H1 (cell line): ENCODE measurements around the gene PAEP. TPM values are rescaled to one million over a fixed set of nuclear protein-coding genes. Genes with fewer than 3 reads are reported as not detected.

Experiments
- CTCF ChIA-PET: fragments of 300-600 bp; sonication (Branson Sonifier 250); formaldehyde crosslinking; loops from one replicate; lab custom pipeline; 2021; ENCODE audit not compliant: partially characterized antibody; lab: Charles Lee
- POLR2A ChIA-PET: fragments of 300-600 bp; sonication (Branson Sonifier 250); formaldehyde crosslinking; loops from one replicate; lab custom pipeline; 2021; ENCODE audit warnings: inconsistent platforms; ENCODE audit not compliant: partially characterized antibody; lab: Charles Lee
- DNase-seq, 2 experiments: peaks; one replicate each; pipeline versions ENCODE4 v3.0.0 to v3.0.0-alpha.2; 2010 to 2022; ENCODE audit warnings: low spot score in 2 of 2, low read depth in 1 of 2, mixed read lengths in 1 of 2
- FAIRE-seq: peaks from 2 replicates; lab custom pipeline; 2011; peaks lifted over from hg19 to GRCh38; lab: Jason Lieb, UNC
- H2AFZ ChIP-seq: 2 replicates; pipeline ENCODE4 v1.8.1; 2012; ENCODE audit warnings: low read length, inconsistent platforms
- H2AK5ac ChIP-seq: 2 replicates; pipeline ENCODE4 v1.6.1; 2013; ENCODE audit warnings: low read depth, low read length
- H2BK120ac ChIP-seq: replicated peaks from 2 replicates; pipeline ENCODE3; 2013; ENCODE audit warnings: low read depth, low read length, inconsistent platforms
- H2BK12ac ChIP-seq: 2 replicates; pipeline ENCODE4 v1.6.1; 2013; ENCODE audit warnings: low read depth, low read length
- H2BK15ac ChIP-seq: 2 replicates; pipeline ENCODE4 v1.6.1; 2013; ENCODE audit warnings: low read length
- H2BK20ac ChIP-seq: 2 replicates; pipeline ENCODE4 v1.6.1; 2013; ENCODE audit warnings: low read length
- H2BK5ac ChIP-seq: 2 replicates; pipeline ENCODE4 v1.6.1; 2013; ENCODE audit warnings: low read depth, low read length
- H3K14ac ChIP-seq: 2 replicates; pipeline ENCODE4 v1.6.1; 2013; ENCODE audit warnings: inconsistent platforms; ENCODE audit not compliant: insufficient read length
- H3K18ac ChIP-seq: 2 replicates; pipeline ENCODE4 v1.6.1; 2013; ENCODE audit warnings: low read length; ENCODE audit errors: extremely low read depth
- H3K23ac ChIP-seq: 2 replicates; pipeline ENCODE4 v1.6.1; 2013; ENCODE audit warnings: inconsistent platforms; ENCODE audit not compliant: insufficient read length
- H3K23me2 ChIP-seq: 2 replicates; pipeline ENCODE4 v1.6.1; 2013; ENCODE audit warnings: low read depth, low read length
- H3K27ac ChIP-seq: 2 replicates; pipeline ENCODE4 v1.6.1; 2011; ENCODE audit warnings: low read depth, low read length, inconsistent platforms
- H3K27me3 ChIP-seq, 4 experiments: replicated peaks in 1 of 4; 1 replicate in 1 of 4; 2 replicates in 3 of 4; pipeline versions ENCODE4 v1.6.1 to v1.8.1; 2011 to 2013; ENCODE audit warnings: low read length in 3 of 4, mild to moderate bottlenecking in 3 of 4, inconsistent platforms in 2 of 4, mixed read lengths in 2 of 4, moderate library complexity in 1 of 4; ENCODE audit not compliant: control insufficient read depth in 3 of 4, insufficient read depth in 3 of 4; ENCODE audit errors: extremely low read depth in 1 of 4
- H3K36me3 ChIP-seq, 4 experiments: 2 replicates each; pipeline versions ENCODE4 v1.6.1 to v1.8.1; 2011 to 2013; ENCODE audit warnings: mild to moderate bottlenecking in 4 of 4, low read length in 3 of 4, moderate library complexity in 2 of 4, control low read depth in 1 of 4, inconsistent platforms in 1 of 4; ENCODE audit not compliant: insufficient read depth in 4 of 4, control insufficient read depth in 2 of 4
- H3K4ac ChIP-seq: replicated peaks from 2 replicates; pipeline ENCODE3; 2013; ENCODE audit warnings: low read length, low read depth, mixed read lengths, inconsistent platforms; ENCODE audit not compliant: insufficient read length
- H3K4me1 ChIP-seq, 4 experiments: replicated peaks in 1 of 4; 1 replicate in 1 of 4; 2 replicates in 3 of 4; pipeline versions ENCODE4 v1.6.1 to v1.8.1; 2011 to 2013; ENCODE audit warnings: low read length in 3 of 4, inconsistent platforms in 2 of 4, mixed read lengths in 1 of 4; ENCODE audit not compliant: insufficient read depth in 4 of 4, control insufficient read depth in 3 of 4
- H3K4me2 ChIP-seq, 2 experiments: 2 replicates each; pipeline versions ENCODE4 v1.6.1 to v1.8.1; 2011 to 2013; ENCODE audit warnings: low read depth in 2 of 2, low read length in 2 of 2, control low read depth in 1 of 2, inconsistent platforms in 1 of 2, mild to moderate bottlenecking in 1 of 2; ENCODE audit not compliant: insufficient read depth in 1 of 2
- H3K4me3 ChIP-seq, 4 experiments: fragments of 200-600, 300-600 bp in 1 of 4; sonication (generic), shearing (Covaris generic), sonication (Bioruptor Twin) in 1 of 4; 2 replicates each; pipeline versions ENCODE4 v1.5.1 to v1.8.1; 2011 to 2016; ENCODE audit warnings: low read length in 4 of 4, low read depth in 3 of 4, control low read depth in 2 of 4, inconsistent platforms in 2 of 4, mild to moderate bottlenecking in 2 of 4, mixed read lengths in 1 of 4, moderate library complexity in 1 of 4; ENCODE audit not compliant: insufficient read depth in 2 of 4; ENCODE audit errors: extremely low read depth in 1 of 4
- H3K56ac ChIP-seq: replicated peaks from 2 replicates; pipeline ENCODE3; 2013; ENCODE audit warnings: low read depth, mild to moderate bottlenecking, mixed read lengths, low read length, inconsistent platforms; ENCODE audit not compliant: insufficient read length
- H3K79me1 ChIP-seq: 2 replicates; pipeline ENCODE4 v1.6.1; 2013; ENCODE audit warnings: low read depth, low read length, control low read depth
- H3K79me2 ChIP-seq, 2 experiments: 2 replicates each; pipeline versions ENCODE4 v1.6.1 to v1.8.1; 2012 to 2013; ENCODE audit warnings: low read length in 2 of 2, mild to moderate bottlenecking in 2 of 2, inconsistent platforms in 1 of 2; ENCODE audit not compliant: insufficient read depth in 2 of 2, control insufficient read depth in 1 of 2
- H3K9ac ChIP-seq, 4 experiments: replicated peaks in 1 of 4; 1 replicate in 1 of 4; 2 replicates in 3 of 4; pipeline versions ENCODE4 v1.6.1 to v1.8.1; 2011 to 2013; ENCODE audit warnings: low read depth in 3 of 4, low read length in 3 of 4, control low read depth in 2 of 4, mild to moderate bottlenecking in 2 of 4, moderate library complexity in 2 of 4, inconsistent platforms in 1 of 4; ENCODE audit errors: extremely low read depth in 1 of 4
- H3K9me3 ChIP-seq, 2 experiments: 2 replicates each; pipeline versions ENCODE4 v1.6.1 to v1.8.1; 2012 to 2013; ENCODE audit warnings: mild to moderate bottlenecking in 2 of 2, moderate library complexity in 2 of 2, control low read depth in 1 of 2, inconsistent platforms in 1 of 2, low read depth in 1 of 2, low read length in 1 of 2, mixed read lengths in 1 of 2; ENCODE audit not compliant: insufficient read depth in 2 of 2
- H4K20me1 ChIP-seq, 2 experiments: replicated peaks in 1 of 2; 2 replicates each; pipeline versions ENCODE3 to v1.8.1; 2011 to 2013; ENCODE audit warnings: inconsistent platforms in 2 of 2, low read length in 2 of 2, mild to moderate bottlenecking in 1 of 2; ENCODE audit not compliant: insufficient read depth in 2 of 2, control insufficient read depth in 1 of 2
- H4K5ac ChIP-seq: 2 replicates; pipeline ENCODE4 v1.6.1; 2013; ENCODE audit warnings: low read length, low read depth, mixed read lengths, inconsistent platforms; ENCODE audit not compliant: insufficient read length
- H4K8ac ChIP-seq: 2 replicates; pipeline ENCODE4 v1.8.0; 2013; ENCODE audit warnings: mild to moderate bottlenecking, moderate library complexity, low read length, inconsistent platforms; ENCODE audit not compliant: insufficient read depth; ENCODE audit errors: extremely low read depth
- H4K91ac ChIP-seq: replicated peaks from 2 replicates; pipeline ENCODE3; 2013; ENCODE audit warnings: low read length, mixed read lengths, inconsistent platforms; ENCODE audit not compliant: insufficient read length
- BACH1 ChIP-seq: IDR thresholded peaks from 2 replicates; pipeline ENCODE4 v1.6.1; 2012; ENCODE audit warnings: low read length, improper control_type of control experiment
- CEBPB ChIP-seq: IDR thresholded peaks from 2 replicates; pipeline ENCODE4 v1.6.1; 2012; ENCODE audit warnings: low read depth, low read length
- RXRA ChIP-seq: IDR thresholded peaks from 2 replicates; pipeline ENCODE4 v1.6.1; 2011; ENCODE audit warnings: low read depth, mild to moderate bottlenecking, low read length, moderate library complexity; ENCODE audit not compliant: insufficient read depth
- ZNF274 ChIP-seq: IDR thresholded peaks from 2 replicates; pipeline ENCODE4 v1.7.0; 2012; ENCODE audit warnings: low read length, borderline replicate concordance; ENCODE audit errors: extremely low read depth
- WGBS, 2 experiments: shearing (Covaris generic) in 1 of 2; methylation state at CpG; one replicate each; pipeline versions ENCODE4 v1.1.6 to v1.1.7; 2013 to 2015; ENCODE audit warnings: low lambda C conversion rate in 2 of 2, mixed read lengths in 2 of 2, inconsistent platforms in 1 of 2, low coverage in 1 of 2, missing lambda C conversion rate in 1 of 2; ENCODE audit not compliant: insufficient replicate concordance in 2 of 2, insufficient coverage in 1 of 2, insufficient read length in 1 of 2; ENCODE audit errors: extremely low coverage in 1 of 2, missing lambda C conversion rate in 1 of 2; 5-methylcytosine and 5-hydroxymethylcytosine counted together
- polyA plus RNA-seq, 7 experiments: library from polyadenylated mRNA; depleted of rRNA in 3 of 7; stranded (reverse) in 5 of 7; unstranded in 2 of 7; fragments of >200 nt in 5 of 7; fragments of 200-250 nt in 2 of 7; gene quantifications; 1 replicate in 5 of 7; 2 replicates in 1 of 7; 4 replicates in 1 of 7; pipeline versions ENCODE4 v1.2.1 to v1.2.3, GENCODE V29; 2011 to 2013; ENCODE audit warnings: missing spikeins in 2 of 7, mixed read lengths in 2 of 7
- total RNA-seq: library from RNA; stranded (reverse); fragmentation: NEBNext Ultra II Directional; extraction: Animal tissue kit (Norgen Biotek cat#: 25700); gene quantifications from 2 replicates; pipeline ENCODE4 v1.2.1, GENCODE V29; 2021

PAEP gene
- total and polyA plus RNA-seq, 2 of the 8 experiments (the other 6 are each of a cell fraction or from before 2014, with no cell fraction given), result not detected

DNA sequence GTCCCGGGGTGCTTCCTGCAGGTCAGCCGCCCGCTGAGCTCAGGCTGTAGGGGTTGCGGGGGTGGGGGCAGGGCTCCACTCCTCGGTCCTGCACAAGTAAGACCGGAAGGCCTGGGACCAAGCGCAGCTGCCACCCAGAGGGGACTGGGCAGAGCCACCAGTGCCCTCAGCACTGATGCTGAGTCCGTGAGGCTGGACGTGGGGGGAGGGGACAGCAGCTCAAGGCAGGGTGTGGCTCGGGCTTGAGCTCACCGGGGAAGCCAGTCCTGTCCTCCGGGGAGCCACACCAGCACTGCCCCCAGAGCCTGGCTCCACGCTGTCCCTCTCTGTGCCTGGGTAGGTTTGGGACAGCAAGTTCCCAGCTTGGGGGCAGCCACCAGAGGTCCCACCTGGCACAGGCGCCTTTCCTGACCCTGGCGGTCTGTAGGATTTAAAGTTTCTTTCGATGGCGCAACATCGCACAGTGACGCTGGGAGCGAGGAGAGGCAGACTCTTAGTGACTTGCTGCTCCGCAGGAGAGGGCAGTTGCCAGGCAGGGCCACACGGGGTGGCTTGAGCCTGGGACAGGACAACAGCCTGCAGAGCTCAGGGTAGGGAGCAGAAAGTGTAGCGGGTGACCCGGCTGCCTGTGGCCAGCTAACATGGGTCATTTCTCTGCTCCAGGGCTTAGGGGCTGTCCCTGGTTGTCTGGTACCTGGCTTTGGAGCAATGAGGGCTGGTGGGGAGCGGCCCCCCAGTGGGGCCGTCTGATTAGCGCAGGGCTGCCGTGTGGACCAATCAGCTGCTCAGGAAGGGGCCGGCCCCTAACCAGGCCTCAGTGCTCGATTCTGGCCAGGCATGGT, 34.6 kb upstream of the PAEP start:
- no peaks in the 10 kb centered on the region for H3K9me3 ChIP-seq
- peak overlapping the region; percentile 95; the same call in 1 of the 2 replicates for H2BK20ac ChIP-seq
- ChIA-PET POLR2A (interaction anchor here (1.1 to 1.2 kb wide), 2 partner anchors 12 to 20 kb away, joined by 3 read pairs; no protein-coding TSS in a partner anchor), CTCF (interaction anchor here (1.1 to 1.9 kb wide), 8 partner anchors 9 to 301 kb away, joined by 3 to 8 read pairs (median 4); no protein-coding TSS in a partner anchor)
- H3K56ac ChIP-seq, result no peak overlapping the region
- peak overlapping the region; percentile 59 for H4K91ac ChIP-seq
- H4K5ac ChIP-seq, result no peak overlapping the region
- peak overlapping the region; percentile 39; the same call in 1 of the 2 replicates for H2AK5ac ChIP-seq
- no peak overlapping the region for H3K27ac ChIP-seq
- peak overlapping the region; percentile 87 for H3K18ac ChIP-seq
- no peaks in the 10 kb centered on the region for H3K79me1 ChIP-seq
- H3K4me1 ChIP-seq, result peaks cover 0 to 12% (median 6%) of the 10 kb centered on the region in 4 experiments; a peak in 5 of 7 replicates
- FAIRE-seq (no peak), DNase-seq (peak in 1 of 2 experiments; percentile 56)
- WGBS, 2 experiments, result 89% methylated on average over 21 of the region's 30 CpGs; no CpG with 5 or more reads in 1 of the 2 experiments
- no peak overlapping the region for H3K14ac ChIP-seq
- no peak overlapping the region for H2AFZ ChIP-seq
- H4K20me1 ChIP-seq, result no peaks in the 10 kb centered on the region
- H3K79me2 ChIP-seq, result no peaks in the 10 kb centered on the region
- H2BK15ac ChIP-seq, result 0 out of 2 replicates have a peak overlapping the region, but pooled peaks have one; percentile 72
- H3K27me3 ChIP-seq, result no peaks in the 10 kb centered on the region
- no peak overlapping the region for H3K4me3 ChIP-seq
- H3K4ac ChIP-seq, result no peak overlapping the region
- no peaks in the 10 kb centered on the region for H3K23me2 ChIP-seq
- H2BK12ac ChIP-seq, result peak overlapping the region; percentile 50; the same call in 1 of the 2 replicates
- no peaks in the 10 kb centered on the region for H3K36me3 ChIP-seq
- peak overlapping the region in 1 of 2 experiments; percentile 4; a peak in 1 of 4 replicates for H3K4me2 ChIP-seq
- TF ChIP-seq RXRA (no peak), ZNF274 (no peak), CEBPB (peak; percentile 62; the same call in 1 of the 2 replicates), BACH1 (no peak)
- no peak overlapping the region for H3K23ac ChIP-seq
- H2BK120ac ChIP-seq, result no peak overlapping the region
- H2BK5ac ChIP-seq, result peak overlapping the region; percentile 44; the same call in 1 of the 2 replicates
- no peak overlapping the region; the same call in 1 of the 2 replicates for H4K8ac ChIP-seq
- no peak overlapping the region for H3K9ac ChIP-seq
